Measurements from ENCODE around the gene FAM72A.
"Not testable (repeated sequence)": the region's sequence is repeated elsewhere in the genome, so short reads cannot be mapped to it uniquely, and the experiment has no call there.

DNA sequence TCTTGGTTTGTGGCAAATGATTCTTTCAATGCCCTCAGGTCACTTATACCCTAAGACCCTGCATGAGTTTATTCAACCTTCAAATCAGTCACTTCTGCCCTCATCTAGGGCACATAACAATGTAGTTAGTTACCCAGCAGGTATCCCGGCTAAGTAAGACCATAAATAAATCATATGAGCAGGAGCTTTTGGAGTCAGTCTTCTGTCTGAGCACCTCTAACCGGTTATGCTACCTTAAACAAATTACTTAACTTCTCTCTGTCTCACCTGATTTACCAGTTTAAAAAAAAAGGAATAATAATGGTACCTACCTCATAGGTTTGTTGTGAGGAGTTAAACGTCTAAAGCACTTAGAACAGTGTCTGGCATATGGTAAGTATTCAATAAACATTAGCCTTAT is 16.9 kb downstream of the FAM72A start:
- TF ChIP-seq, protein P1, sequence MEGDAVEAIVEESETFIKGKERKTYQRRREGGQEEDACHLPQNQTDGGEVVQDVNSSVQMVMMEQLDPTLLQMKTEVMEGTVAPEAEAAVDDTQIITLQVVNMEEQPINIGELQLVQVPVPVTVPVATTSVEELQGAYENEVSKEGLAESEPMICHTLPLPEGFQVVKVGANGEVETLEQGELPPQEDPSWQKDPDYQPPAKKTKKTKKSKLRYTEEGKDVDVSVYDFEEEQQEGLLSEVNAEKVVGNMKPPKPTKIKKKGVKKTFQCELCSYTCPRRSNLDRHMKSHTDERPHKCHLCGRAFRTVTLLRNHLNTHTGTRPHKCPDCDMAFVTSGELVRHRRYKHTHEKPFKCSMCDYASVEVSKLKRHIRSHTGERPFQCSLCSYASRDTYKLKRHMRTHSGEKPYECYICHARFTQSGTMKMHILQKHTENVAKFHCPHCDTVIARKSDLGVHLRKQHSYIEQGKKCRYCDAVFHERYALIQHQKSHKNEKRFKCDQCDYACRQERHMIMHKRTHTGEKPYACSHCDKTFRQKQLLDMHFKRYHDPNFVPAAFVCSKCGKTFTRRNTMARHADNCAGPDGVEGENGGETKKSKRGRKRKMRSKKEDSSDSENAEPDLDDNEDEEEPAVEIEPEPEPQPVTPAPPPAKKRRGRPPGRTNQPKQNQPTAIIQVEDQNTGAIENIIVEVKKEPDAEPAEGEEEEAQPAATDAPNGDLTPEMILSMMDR (IDR thresholded peaks at IDR 0.05), result not testable (repeated sequence)
- not testable (repeated sequence) for TF ChIP-seq POLR2A (IDR thresholded peaks at IDR 0.05)
